Measurements from ENCODE around the gene GALNT18.

GALNT18 gene

DNA sequence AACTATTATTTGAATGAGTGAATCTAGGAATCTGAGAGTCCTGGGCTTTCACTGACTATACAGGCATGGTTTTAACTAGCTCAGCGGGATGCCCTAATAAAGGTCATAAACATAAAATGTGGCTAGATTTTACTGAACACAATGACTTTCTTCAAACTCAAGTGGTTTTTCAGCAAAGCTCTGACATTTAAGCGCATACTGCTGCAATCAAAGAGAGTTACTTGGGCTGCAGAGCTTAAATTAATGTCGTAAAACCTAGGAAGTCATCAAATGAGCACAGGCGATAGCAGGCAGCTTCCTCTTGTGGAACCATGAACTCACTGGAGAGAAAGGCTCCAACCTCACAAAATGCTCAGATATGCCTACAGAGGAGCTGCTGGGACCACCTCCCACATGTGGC is 275.5 kb downstream of the GALNT18 start (continued):
- TF ChIP-seq, protein P1, sequence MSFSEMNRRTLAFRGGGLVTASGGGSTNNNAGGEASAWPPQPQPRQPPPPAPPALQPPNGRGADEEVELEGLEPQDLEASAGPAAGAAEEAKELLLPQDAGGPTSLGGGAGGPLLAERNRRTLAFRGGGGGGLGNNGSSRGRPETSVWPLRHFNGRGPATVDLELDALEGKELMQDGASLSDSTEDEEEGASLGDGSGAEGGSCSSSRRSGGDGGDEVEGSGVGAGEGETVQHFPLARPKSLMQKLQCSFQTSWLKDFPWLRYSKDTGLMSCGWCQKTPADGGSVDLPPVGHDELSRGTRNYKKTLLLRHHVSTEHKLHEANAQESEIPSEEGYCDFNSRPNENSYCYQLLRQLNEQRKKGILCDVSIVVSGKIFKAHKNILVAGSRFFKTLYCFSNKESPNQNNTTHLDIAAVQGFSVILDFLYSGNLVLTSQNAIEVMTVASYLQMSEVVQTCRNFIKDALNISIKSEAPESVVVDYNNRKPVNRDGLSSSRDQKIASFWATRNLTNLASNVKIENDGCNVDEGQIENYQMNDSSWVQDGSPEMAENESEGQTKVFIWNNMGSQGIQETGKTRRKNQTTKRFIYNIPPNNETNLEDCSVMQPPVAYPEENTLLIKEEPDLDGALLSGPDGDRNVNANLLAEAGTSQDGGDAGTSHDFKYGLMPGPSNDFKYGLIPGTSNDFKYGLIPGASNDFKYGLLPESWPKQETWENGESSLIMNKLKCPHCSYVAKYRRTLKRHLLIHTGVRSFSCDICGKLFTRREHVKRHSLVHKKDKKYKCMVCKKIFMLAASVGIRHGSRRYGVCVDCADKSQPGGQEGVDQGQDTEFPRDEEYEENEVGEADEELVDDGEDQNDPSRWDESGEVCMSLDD (tag by site-specific recombination; IDR thresholded peaks at IDR 0.05): no peak
- TF ChIP-seq ZNF174 (tag by site-specific recombination; IDR thresholded peaks at IDR 0.05) (no peak), ZNF529 (tag by site-specific recombination; IDR thresholded peaks at IDR 0.05; ENCODE audit: insufficient replicate concordance) (no peak), ZNF514 (tag by site-specific recombination; IDR thresholded peaks at IDR 0.05) (no peak), ZNF211 (tag by site-specific recombination; IDR thresholded peaks at IDR 0.05; ENCODE audit: low read depth) (no peak), ZNF335 (tag by site-specific recombination; conservative IDR thresholded peaks at IDR 0.05) (no peak), ZNF223 (tag by site-specific recombination; IDR thresholded peaks at IDR 0.05) (no peak), ZNF138 (tag by site-specific recombination; IDR thresholded peaks at IDR 0.05; ENCODE audit: borderline replicate concordance) (no peak), ZNF777 (tag by site-specific recombination; IDR thresholded peaks at IDR 0.05; ENCODE audit: borderline replicate concordance) (no peak), ZNF792 (tag by site-specific recombination; IDR thresholded peaks at IDR 0.05) (no peak), ZFP69B (tag by site-specific recombination; IDR thresholded peaks at IDR 0.05) (no peak), ZBTB48 (tag by site-specific recombination; IDR thresholded peaks at IDR 0.05) (no peak), ZNF175 (tag by site-specific recombination; IDR thresholded peaks at IDR 0.05) (no peak), KLF9 (tag by site-specific recombination; IDR thresholded peaks at IDR 0.05; ENCODE audit: low read depth) (no peak), ZNF677 (tag by site-specific recombination; IDR thresholded peaks at IDR 0.05) (no peak), ZNF146 (tag by site-specific recombination; IDR thresholded peaks at IDR 0.05) (no peak), SALL2 (tag by site-specific recombination; IDR thresholded peaks at IDR 0.05; ENCODE audit: borderline replicate concordance) (no peak), ZNF311 (tag by site-specific recombination; IDR thresholded peaks at IDR 0.05; ENCODE audit: borderline replicate concordance) (no peak), ZNF843 (tag by site-specific recombination; IDR thresholded peaks at IDR 0.05) (0 out of 2 replicates have a peak, but pooled peaks have one; percentile 30), ZNF24 (tag by site-specific recombination; IDR thresholded peaks at IDR 0.05) (no peak), ZNF366 (tag by site-specific recombination; conservative IDR thresholded peaks at IDR 0.05) (no peak), ZNF214 (tag by site-specific recombination; IDR thresholded peaks at IDR 0.05; ENCODE audit: borderline replicate concordance) (no peak), ZNF600 (tag by site-specific recombination; IDR thresholded peaks at IDR 0.05) (no peak), ZFP37 (tag by site-specific recombination; IDR thresholded peaks at IDR 0.05) (no peak), ZNF473 (tag by site-specific recombination; IDR thresholded peaks at IDR 0.05) (no peak), BCL11B (tag by site-specific recombination; IDR thresholded peaks at IDR 0.05; ENCODE audit: low read depth) (no peak)
- TF ChIP-seq, protein P2, sequence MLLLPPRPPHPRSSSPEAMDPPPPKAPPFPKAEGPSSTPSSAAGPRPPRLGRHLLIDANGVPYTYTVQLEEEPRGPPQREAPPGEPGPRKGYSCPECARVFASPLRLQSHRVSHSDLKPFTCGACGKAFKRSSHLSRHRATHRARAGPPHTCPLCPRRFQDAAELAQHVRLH (tag by site-specific recombination; IDR thresholded peaks at IDR 0.05): no peak
- TF ChIP-seq, protein P3, sequence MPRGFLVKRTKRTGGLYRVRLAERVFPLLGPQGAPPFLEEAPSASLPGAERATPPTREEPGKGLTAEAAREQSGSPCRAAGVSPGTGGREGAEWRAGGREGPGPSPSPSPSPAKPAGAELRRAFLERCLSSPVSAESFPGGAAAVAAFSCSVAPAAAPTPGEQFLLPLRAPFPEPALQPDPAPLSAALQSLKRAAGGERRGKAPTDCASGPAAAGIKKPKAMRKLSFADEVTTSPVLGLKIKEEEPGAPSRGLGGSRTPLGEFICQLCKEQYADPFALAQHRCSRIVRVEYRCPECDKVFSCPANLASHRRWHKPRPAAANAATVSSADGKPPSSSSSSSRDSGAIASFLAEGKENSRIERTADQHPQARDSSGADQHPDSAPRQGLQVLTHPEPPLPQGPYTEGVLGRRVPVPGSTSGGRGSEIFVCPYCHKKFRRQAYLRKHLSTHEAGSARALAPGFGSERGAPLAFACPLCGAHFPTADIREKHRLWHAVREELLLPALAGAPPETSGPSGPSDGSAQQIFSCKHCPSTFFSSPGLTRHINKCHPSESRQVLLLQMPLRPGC (tag by site-specific recombination; IDR thresholded peaks at IDR 0.05): no peak
- TF ChIP-seq, protein P4, sequence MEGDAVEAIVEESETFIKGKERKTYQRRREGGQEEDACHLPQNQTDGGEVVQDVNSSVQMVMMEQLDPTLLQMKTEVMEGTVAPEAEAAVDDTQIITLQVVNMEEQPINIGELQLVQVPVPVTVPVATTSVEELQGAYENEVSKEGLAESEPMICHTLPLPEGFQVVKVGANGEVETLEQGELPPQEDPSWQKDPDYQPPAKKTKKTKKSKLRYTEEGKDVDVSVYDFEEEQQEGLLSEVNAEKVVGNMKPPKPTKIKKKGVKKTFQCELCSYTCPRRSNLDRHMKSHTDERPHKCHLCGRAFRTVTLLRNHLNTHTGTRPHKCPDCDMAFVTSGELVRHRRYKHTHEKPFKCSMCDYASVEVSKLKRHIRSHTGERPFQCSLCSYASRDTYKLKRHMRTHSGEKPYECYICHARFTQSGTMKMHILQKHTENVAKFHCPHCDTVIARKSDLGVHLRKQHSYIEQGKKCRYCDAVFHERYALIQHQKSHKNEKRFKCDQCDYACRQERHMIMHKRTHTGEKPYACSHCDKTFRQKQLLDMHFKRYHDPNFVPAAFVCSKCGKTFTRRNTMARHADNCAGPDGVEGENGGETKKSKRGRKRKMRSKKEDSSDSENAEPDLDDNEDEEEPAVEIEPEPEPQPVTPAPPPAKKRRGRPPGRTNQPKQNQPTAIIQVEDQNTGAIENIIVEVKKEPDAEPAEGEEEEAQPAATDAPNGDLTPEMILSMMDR (tag by site-specific recombination; IDR thresholded peaks at IDR 0.05): no peak
